Right lobe of liver (tissue), 6 donors: ENCODE results near the gene GPATCH1. TPM values are rescaled to one million over a fixed set of nuclear protein-coding genes. Genes with fewer than 3 reads are reported as not detected.

Experiments used
- ATAC-seq, 4 donors: fragments of 200-7000 bp; cut with Tn5 transposase; one replicate each; pipeline ENCODE4 v1.9.1; 2020; ENCODE audit warnings: mild to moderate bottlenecking in 4 of 4, moderate library complexity in 4 of 4
- DNase-seq, 3 donors: peaks; one replicate each; pipeline ENCODE4 v3.0.0-alpha.2; 2020
- H3K27ac ChIP-seq, 3 donors: fragments of 200-600 bp; one replicate each; pipeline ENCODE4 v1.8.0; 2022
- H3K27me3 ChIP-seq, 2 donors: fragments of 200-600 bp; one replicate each; pipeline ENCODE4 v1.8.0; 2022
- H3K36me3 ChIP-seq, 4 donors: fragments of 200-600 bp; sonication (generic) in 1 of 4; one replicate each; pipeline versions ENCODE4 v1.5.1 to v1.8.0; 2017 to 2022; ENCODE audit warnings: control low read depth in 1 of 4
- H3K4me1 ChIP-seq, 4 donors: fragments of 200-600 bp; sonication (generic) in 1 of 4; one replicate each; pipeline versions ENCODE4 v1.5.1 to v1.8.0; 2017 to 2022; ENCODE audit warnings: control low read depth in 1 of 4
- H3K4me3 ChIP-seq, 3 donors: fragments of 200-600 bp; one replicate each; pipeline ENCODE4 v1.8.0; 2022
- H3K9me3 ChIP-seq, 4 donors: fragments of 200-600 bp; sonication (generic) in 1 of 4; one replicate each; pipeline versions ENCODE4 v1.5.1 to v1.8.0; 2017 to 2022; ENCODE audit warnings: control low read depth in 1 of 4
- CTCF ChIP-seq, 4 donors: fragments of 200-600 bp in 3 of 4; fragments of 450-650 bp in 1 of 4; IDR thresholded peaks; one replicate each; pipeline versions ENCODE4 v1.5.1 to v1.8.0; 2016 to 2022; ENCODE audit warnings: antibody characterized with exemption in 4 of 4, mild to moderate bottlenecking in 2 of 4
- POLR2A ChIP-seq: fragments of 450-650 bp; IDR thresholded peaks from one replicate; pipeline ENCODE4 v1.6.1; 2017; ENCODE audit warnings: antibody characterized with exemption, mild to moderate bottlenecking
- whole genome bisulfite sequencing: methylation state at CpG from one replicate; pipeline ENCODE4 v1.1.6; 2018; ENCODE audit warnings: low coverage, low lambda C conversion rate; ENCODE audit not compliant: insufficient coverage; ENCODE audit errors: missing lambda C conversion rate; 5-methylcytosine and 5-hydroxymethylcytosine counted together
- intact Hi-C, 2 donors: fragments of 100-400 bp; cut with DNase I; formaldehyde crosslinking; loops; one replicate each; pipeline versions ENCODE4 v1.11.2 to v1.14.1; 2022
- small RNA-seq, 2 experiments: library from RNA; depleted of rRNA; stranded (forward); fragments of <200 nt; gene quantifications; one replicate each; pipeline ENCODE3, GENCODE V24; 2016
- total RNA-seq, 6 experiments: library from RNA; depleted of rRNA in 2 of 6; stranded (reverse); fragments of >200 nt in 2 of 6; fragmentation: NEBNext Ultra II Directional in 3 of 6; extraction: Animal tissue kit (Norgen Biotek cat#: 25700) in 3 of 6; gene quantifications; one replicate each; pipeline versions ENCODE4 v1.1.0 to v1.2.4, GENCODE V29; 2016 to 2023
- donor health status: DM: no; HTN: yes; CAD: no.
- donor health status: DM: no; HTN: no; CAD: no.
- donor health status: DM: no; HTN: no; CAD: no.
- donor health status: DM: no; HTN: yes; CAD: no.
- donor health status: DM: no; HTN: yes; CAD: no.

The GPATCH1 gene
- total RNA-seq, 6 experiments from 2014 or later: 2.5 to 3.9 (median 3.1) TPM

- Histone ChIP-seq H3K27ac (peak overlapping the region; percentile 88 to 91 (median 89)), H3K4me1 (peaks cover 0 to 18% (median 4%) of the 10 kb centered on the region in 4 donors), H3K36me3 (no peaks in the 10 kb centered on the region), H3K9me3 (no peaks in the 10 kb centered on the region), H3K4me3 (peak overlapping the region; percentile 56 to 94 (median 90)), H3K27me3 (no peaks in the 10 kb centered on the region)
- ATAC-seq (peak in 3 of 4 donors; percentile 0 to 1 (median 0)), DNase-seq (no peak)
- intact Hi-C loops: no loop called here
- 1% methylated on average over 16 of the region's 25 CpGs for WGBS
- TF ChIP-seq CTCF (IDR thresholded peaks at IDR 0.05): no peak
- no peak for TF ChIP-seq POLR2A
These were observed 95.1 kb downstream of the GPATCH1 start for GRCh38 chr19:33175886-33176669.

GRCh38 chr19:33176670-33177416 lies 95.9 kb downstream of the GPATCH1 start:
- Histone ChIP-seq H3K4me3 (peak overlapping the region; percentile 56 to 94 (median 90)), H3K36me3 (no peaks in the 10 kb centered on the region), H3K27me3 (no peaks in the 10 kb centered on the region), H3K9me3 (no peaks in the 10 kb centered on the region), H3K27ac (peak overlapping the region; percentile 88 to 91 (median 89)), H3K4me1 (peaks cover 0 to 18% (median 4%) of the 10 kb centered on the region in 4 donors)
- ATAC-seq: peak; percentile 92 to 96 (median 93)
- 4% methylated on average over 4 of the region's 65 CpGs for WGBS
- intact Hi-C loops: no loop called here
- peak; percentile 84 for TF ChIP-seq POLR2A
- TF ChIP-seq CTCF (IDR thresholded peaks at IDR 0.05): peak in 3 of 4 donors; percentile 17 to 31 (median 18)
- peak; percentile 97 to 99 (median 98) for DNase-seq

- 0% methylated on average over 10 of the region's 38 CpGs for WGBS
- Histone ChIP-seq H3K27me3 (no peaks in the 10 kb centered on the region), H3K36me3 (no peaks in the 10 kb centered on the region), H3K27ac (peak overlapping the region; percentile 58 to 89 (median 88)), H3K4me3 (peak overlapping the region; percentile 56 to 94 (median 90)), H3K4me1 (peaks cover 0 to 18% (median 4%) of the 10 kb centered on the region in 4 donors), H3K9me3 (no peaks in the 10 kb centered on the region)
- ATAC-seq (peak; percentile 12 to 26 (median 19)), DNase-seq (no peak)
- TF ChIP-seq POLR2A (no peak), CTCF (IDR thresholded peaks at IDR 0.05) (peak in 3 of 4 donors; percentile 24 to 41 (median 41))
- intact Hi-C loops: no loop called here
These were observed 96.5 kb downstream of the GPATCH1 start for GRCh38 chr19:33177417-33177979.

Small RNA genes lying within 50 kb of the gene (small RNA-seq; reads per million reads assigned to genes)
- gene AC008521.1 (0 reads per million in 2 experiments), gene AC008521.2 (0 reads per million in 2 experiments)

Other genes with a start within 250 kb of the GPATCH1 start
- gene SLC7A9, start 211.4 kb upstream of the GPATCH1 start, total RNA-seq: 10 to 100 TPM; 10.4 to 15.5 (median 13.5) TPM
- gene CEP89, start 109.2 kb upstream of the GPATCH1 start, total RNA-seq: 1 to 10 TPM; 2.9 to 5.7 (median 4.7) TPM
- gene FAAP24, start 108.9 kb upstream of the GPATCH1 start, total RNA-seq: 1 to 10 TPM in 2 of 6 experiments, under 1 TPM in 3, not detected in 1; 0.51 to 1.7 (median 0.98) TPM
- gene RHPN2, start 16.3 kb upstream of the GPATCH1 start, total RNA-seq: 10 to 100 TPM in 5 of 6 experiments, 1 to 10 TPM in 1; 8.7 to 18.1 (median 16.4) TPM
- not detected for gene WDR88, start 50.9 kb downstream of the GPATCH1 start, total RNA-seq
- 10 to 100 TPM; 25.2 to 40.7 (median 33.7) TPM for gene LRP3, start 113.1 kb downstream of the GPATCH1 start, total RNA-seq
- not detected for gene SLC7A10, start 144.7 kb downstream of the GPATCH1 start, total RNA-seq
- 100 to 1,000 TPM in 4 of 6 experiments, 10 to 100 TPM in 2; 53.9 to 163 (median 119) TPM for gene CEBPA, start 221.4 kb downstream of the GPATCH1 start, total RNA-seq